Spleen (tissue), 11 donors: ENCODE measurements around the gene BRD1. TPM values are rescaled to one million over a fixed set of nuclear protein-coding genes. Genes with fewer than 3 reads are reported as not detected.

Source experiments
- DNase-seq: peaks from one replicate; pipeline ENCODE4 v3.0.0-alpha.2; 2020
- H3K27ac ChIP-seq, 8 donors: fragments of 200-600 bp; sonication (generic) in 7 of 8; 1 replicate in 4 of 8; 2 replicates in 4 of 8; pipeline versions ENCODE4 v1.5.0 to v1.8.0; 2016 to 2021; ENCODE audit warnings: inconsistent platforms in 4 of 8, mild to moderate bottlenecking in 4 of 8, moderate library complexity in 1 of 8
- H3K27me3 ChIP-seq, 7 donors: fragments of 200-600 bp; sonication (generic) in 6 of 7; replicated peaks in 1 of 7; 1 replicate in 4 of 7; 2 replicates in 3 of 7; pipeline versions ENCODE4 v1.5.0 to v1.8.0; 2016 to 2021; ENCODE audit warnings: inconsistent platforms in 3 of 7, mild to moderate bottlenecking in 1 of 7
- H3K36me3 ChIP-seq, 6 donors: fragments of 200-600 bp; sonication (generic) in 5 of 6; 1 replicate in 4 of 6; 2 replicates in 2 of 6; pipeline versions ENCODE4 v1.5.0 to v1.8.0; 2016 to 2021; ENCODE audit warnings: inconsistent platforms in 2 of 6
- H3K4me1 ChIP-seq, 6 donors: fragments of 200-600 bp; sonication (generic) in 5 of 6; 1 replicate in 3 of 6; 2 replicates in 3 of 6; pipeline versions ENCODE4 v1.5.0 to v1.8.0; 2016 to 2021; ENCODE audit warnings: inconsistent platforms in 3 of 6
- H3K4me3 ChIP-seq, 8 donors: fragments of 200-600 bp; sonication (generic) in 7 of 8; 1 replicate in 4 of 8; 2 replicates in 4 of 8; pipeline versions ENCODE4 v1.5.0 to v1.8.0; 2016 to 2021; ENCODE audit warnings: inconsistent platforms in 4 of 8, mild to moderate bottlenecking in 4 of 8, moderate library complexity in 2 of 8
- H3K9me3 ChIP-seq, 8 donors: fragments of 200-600 bp; sonication (generic) in 7 of 8; 1 replicate in 4 of 8; 2 replicates in 4 of 8; pipeline versions ENCODE4 v1.5.0 to v1.8.0; 2016 to 2021; ENCODE audit warnings: inconsistent platforms in 4 of 8
- CTCF ChIP-seq, 11 experiments: fragments of 200-600 bp in 7 of 11; fragments of 450-650 bp in 4 of 11; sonication (generic) in 4 of 11; IDR thresholded peaks in 8 of 11; conservative IDR thresholded peaks in 3 of 11; 1 replicate in 7 of 11; 2 replicates in 4 of 11; pipeline versions ENCODE4 v1.4.0 to v1.8.0; 2016 to 2021; ENCODE audit warnings: antibody characterized with exemption in 11 of 11, inconsistent platforms in 4 of 11, mild to moderate bottlenecking in 1 of 11
- POLR2A ChIP-seq, 3 donors: fragments of 450-650 bp; IDR thresholded peaks; one replicate each; pipeline ENCODE4 v1.5.1; 2017; ENCODE audit warnings: antibody characterized with exemption in 3 of 3, mild to moderate bottlenecking in 1 of 3
- POLR2AphosphoS5 ChIP-seq, 3 donors: sonication (generic); formaldehyde crosslinking; IDR thresholded peaks; one replicate each; pipeline ENCODE4 v1.5.1; 2017; ENCODE audit warnings: antibody characterized with exemption in 3 of 3
- WGBS, 5 donors: extraction: QIAGEN DNeasy Blood & Tissue Kit in 3 of 5; methylation state at CpG; one replicate each; pipeline versions ENCODE4 v1.1.5 to v1.1.7; 2013 to 2018; 5-methylcytosine and 5-hydroxymethylcytosine counted together
- intact Hi-C: fragments of 100-400 bp; cut with DNase I; formaldehyde crosslinking; loops from one replicate; pipeline ENCODE4 v1.15.0; 2023; ENCODE audit warnings: low total_unique reads
- polyA plus RNA-seq, 3 donors: library from polyadenylated mRNA; stranded (reverse); fragments of 200-250 nt; gene quantifications; one replicate each; pipeline ENCODE4 v1.2.1, GENCODE V29; 2013
- total RNA-seq, 7 donors: library from RNA; depleted of rRNA in 3 of 7; stranded (reverse); fragments of >200 nt in 3 of 7; fragmentation: NEBNext Ultra II Directional in 4 of 7; extraction: Animal tissue kit (Norgen Biotek cat#: 25700) in 4 of 7; gene quantifications; one replicate each; pipeline versions ENCODE4 v1.1.0 to v1.2.1, GENCODE V29; 2016 to 2021
- donor health status: healthy with polysubstance abuse.
- donor health status: DM: no; HTN: no; CAD: no; lungs with moderate emphysema.
- donor health status: DM: no; HTN: no; CAD: no.
- donor health status: Bipolar disorder and iron deficiency.
- donor health status: healthy.
- donor health status: DM: no; HTN: no; CAD: no.
- donor health status: DM: yes; HTN: yes; CAD: no.

BRD1 gene
- total and polyA plus RNA-seq, 10 donors: 14.2 to 59.6 (median 37.4) TPM

- WGBS, 5 donors: 74 to 88% (median 85%) methylated on average over 11 of the region's 11 CpGs
- H3K27ac ChIP-seq: no peak overlapping the region
- H3K36me3 ChIP-seq: no peaks in the 10 kb centered on the region
- peaks cover 0 to 9% (median 0%) of the 10 kb centered on the region in 7 donors for H3K27me3 ChIP-seq
- H3K4me1 ChIP-seq: peaks cover 0 to 19% (median 7%) of the 10 kb centered on the region in 6 donors
- H3K4me3 ChIP-seq: no peak overlapping the region
- no peaks in the 10 kb centered on the region for H3K9me3 ChIP-seq
- TF ChIP-seq CTCF (IDR thresholded peaks at IDR 0.05 in 8 of 11, conservative IDR thresholded peaks at IDR 0.05 in 3 of 11) (no peak), POLR2AphosphoS5 (IDR thresholded peaks at IDR 0.05) (no peak), POLR2A (IDR thresholded peaks at IDR 0.05) (no peak)
- intact Hi-C loops: no loop called here
- DNase-seq: no peak
Measured at GRCh38 chr22:49833340-49834007, 5.8 kb upstream of the BRD1 start.

- Histone ChIP-seq H3K9me3 (no peaks in the 10 kb centered on the region), H3K27me3 (no peaks in the 10 kb centered on the region), H3K36me3 (peaks cover 0 to 14% (median 0%) of the 10 kb centered on the region in 6 donors), H3K27ac (peak overlapping the region in 6 of 8 donors; percentile 1 to 88 (median 38)), H3K4me1 (peaks cover 18 to 47% (median 33%) of the 10 kb centered on the region in 6 donors), H3K4me3 (no peak overlapping the region)
- peak; percentile 76 for DNase-seq
- TF ChIP-seq POLR2A (IDR thresholded peaks at IDR 0.05) (no peak), POLR2AphosphoS5 (IDR thresholded peaks at IDR 0.05) (no peak), CTCF (IDR thresholded peaks at IDR 0.05 in 8 of 11, conservative IDR thresholded peaks at IDR 0.05 in 3 of 11) (no peak)
- intact Hi-C loops: no loop called here
- WGBS, 5 donors: 89 to 93% (median 92%) methylated on average over 10 to 17 of the region's 17 CpGs
Measured at GRCh38 chr22:49829044-49829853, 1.6 kb upstream of the BRD1 start.

- intact Hi-C loops: no loop called here
- H3K36me3 ChIP-seq: peaks cover 0 to 20% (median 5%) of the 10 kb centered on the region in 6 donors
- TF ChIP-seq POLR2AphosphoS5 (IDR thresholded peaks at IDR 0.05): no peak
- TF ChIP-seq CTCF (IDR thresholded peaks at IDR 0.05 in 8 of 11, conservative IDR thresholded peaks at IDR 0.05 in 3 of 11): no peak
- TF ChIP-seq POLR2A (IDR thresholded peaks at IDR 0.05): no peak
- H3K4me1 ChIP-seq: peaks cover 18 to 54% (median 39%) of the 10 kb centered on the region in 6 donors
- H3K9me3 ChIP-seq: no peaks in the 10 kb centered on the region
- peak; percentile 83 for DNase-seq
- 83 to 96% (median 92%) methylated on average over 13 to 14 of the region's 14 CpGs for WGBS, 5 donors
- no peaks in the 10 kb centered on the region for H3K27me3 ChIP-seq
- peak overlapping the region in 2 of 8 donors; percentile 88 to 92 for H3K27ac ChIP-seq
- H3K4me3 ChIP-seq: peak overlapping the region in 1 of 8 donors; percentile 83
Measured at GRCh38 chr22:49828599-49828965, 909 bp upstream of the BRD1 start.
